GM21390 (cell line): ENCODE data around the gene ALG6.
"Not testable (repeated sequence)": the region's sequence is repeated elsewhere in the genome, so short reads cannot be mapped to it uniquely, and the experiment has no call there.

Experiments used
- ATAC-seq: cut with Tn5 transposase; IDR thresholded peaks from one replicate; pipeline ENCODE4 v1.9.1; 2021; ENCODE audit not compliant: unreplicated experiment

Gene ALG6

DNA sequence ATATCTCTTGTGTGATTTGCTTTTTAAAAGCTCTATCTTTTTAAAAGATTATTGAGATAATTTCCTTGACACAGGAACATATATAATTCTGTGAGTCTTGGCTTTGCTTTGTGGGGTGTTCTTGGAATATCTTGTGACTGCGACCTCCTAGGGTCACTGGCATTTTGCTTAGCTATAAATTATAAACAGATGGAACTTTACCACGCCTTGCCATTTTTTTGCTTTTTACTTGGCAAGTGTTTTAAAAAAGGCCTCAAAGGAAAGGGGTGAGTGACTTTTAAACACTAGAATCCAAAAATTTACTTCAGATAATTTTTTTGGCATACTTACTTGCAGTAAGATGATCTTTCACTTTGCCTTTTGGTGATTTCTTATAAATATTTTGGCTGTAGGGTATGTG lies 43.6 kb downstream of the ALG6 start:
- ATAC-seq: no peak

DNA sequence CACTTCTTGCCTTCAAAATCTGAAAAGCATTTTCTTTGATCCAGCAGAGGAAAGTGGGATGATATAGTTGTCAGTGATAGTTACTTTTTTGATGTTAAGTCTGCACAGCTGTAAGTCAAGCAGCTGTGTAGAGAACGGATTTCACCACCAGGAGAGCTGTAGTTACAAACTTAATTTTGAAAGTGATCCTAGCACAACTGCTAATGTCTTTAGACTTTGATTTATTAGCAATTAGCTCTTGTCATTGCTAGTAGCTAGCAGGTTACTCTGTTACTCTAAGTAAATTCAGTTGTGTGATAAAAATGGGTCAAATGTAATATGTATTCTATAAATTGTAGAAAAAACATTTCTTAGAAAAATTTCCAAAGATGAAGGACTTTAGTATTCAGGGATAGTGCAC lies 46.0 kb downstream of the ALG6 start:
- no peak for ATAC-seq

DNA sequence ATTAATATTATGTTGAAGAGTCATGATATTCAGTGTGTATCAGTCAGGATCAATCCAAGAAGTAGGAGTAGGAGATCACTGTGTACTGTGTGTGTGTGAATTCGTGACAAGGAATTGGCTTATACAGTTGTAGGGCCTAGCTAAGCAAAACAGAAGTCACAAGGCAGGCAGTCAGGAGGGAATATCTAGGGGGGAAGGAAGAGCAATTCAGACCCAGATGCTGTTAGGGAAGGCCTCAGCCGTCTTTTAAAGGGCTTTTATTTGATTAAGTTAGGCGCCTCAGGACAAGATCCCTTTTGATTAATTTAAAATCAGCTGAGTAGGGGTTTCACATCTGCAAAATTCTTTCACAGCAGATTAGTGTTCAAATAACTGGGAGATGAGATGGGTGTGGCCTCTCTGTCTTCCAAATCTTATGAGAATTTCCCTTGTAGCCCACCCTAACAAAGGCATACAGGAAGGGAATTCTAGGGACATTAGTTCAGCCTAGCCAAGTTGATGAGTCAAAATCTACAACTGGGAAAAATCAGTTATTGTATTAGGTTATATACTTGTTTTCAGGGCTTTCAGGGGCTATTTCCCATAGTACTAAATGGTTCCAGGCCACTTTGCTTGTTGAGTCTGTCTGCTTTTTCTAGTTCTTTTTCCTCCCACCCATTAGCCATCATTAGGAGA lies 47.4 kb downstream of the ALG6 start:
- ATAC-seq: no peak

DNA sequence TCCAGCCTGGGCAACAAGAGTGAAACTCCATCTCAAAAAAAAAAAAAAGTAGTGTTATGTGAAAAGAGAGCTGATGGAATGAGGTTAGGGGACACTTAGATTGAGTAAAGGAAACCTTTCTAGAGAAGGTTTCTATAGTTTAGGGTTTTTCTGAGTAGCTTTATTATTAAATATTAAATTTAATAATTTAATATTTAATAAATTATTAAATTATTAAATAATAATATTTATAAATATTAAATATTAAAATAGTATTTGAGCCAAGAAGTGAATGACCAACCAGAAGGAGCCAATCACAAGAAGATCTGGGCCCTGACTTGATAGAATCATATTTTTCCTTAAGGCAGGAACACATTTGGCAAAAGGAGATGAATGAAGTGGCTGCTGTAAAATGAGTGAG lies 50.7 kb downstream of the ALG6 start:
- ATAC-seq: no peak

DNA sequence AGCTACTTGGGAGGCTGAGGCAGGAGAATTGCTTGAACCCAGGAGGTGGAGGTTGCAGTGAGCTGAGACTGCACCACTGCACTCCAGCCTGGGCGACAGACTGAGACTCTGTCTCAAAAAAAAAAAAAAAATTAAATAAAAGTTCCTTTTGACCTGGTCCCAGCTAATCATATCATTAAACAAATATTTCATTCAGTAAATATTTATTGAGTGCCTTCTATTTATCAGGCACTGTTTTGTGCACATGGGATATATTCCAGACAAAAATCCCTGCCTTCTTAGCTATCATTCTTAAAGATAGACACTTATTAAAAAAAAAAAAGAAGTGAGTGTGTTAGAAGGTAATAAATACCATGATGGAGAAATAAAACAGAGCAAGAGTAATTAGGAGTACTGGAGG lies 53.3 kb downstream of the ALG6 start:
- ATAC-seq: not testable (repeated sequence)

DNA sequence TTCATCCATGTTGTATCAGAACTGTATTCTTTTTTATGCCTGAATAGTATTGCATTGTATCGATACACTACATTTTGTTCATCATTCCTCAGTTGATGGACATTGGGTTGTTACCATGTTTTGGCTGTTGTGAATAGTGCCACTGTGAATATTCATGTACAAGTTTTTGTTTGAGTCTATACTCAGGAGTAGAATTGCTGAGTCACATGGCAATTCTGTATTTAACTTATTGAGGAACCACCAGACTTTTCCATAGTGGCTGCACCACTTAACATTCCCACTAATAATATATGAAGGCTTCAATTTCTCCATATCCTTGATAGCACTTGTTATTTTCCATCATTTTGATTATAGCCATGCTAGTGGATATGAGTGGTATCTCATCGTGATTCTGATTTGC lies 56.2 kb downstream of the ALG6 start:
- no peak for ATAC-seq

DNA sequence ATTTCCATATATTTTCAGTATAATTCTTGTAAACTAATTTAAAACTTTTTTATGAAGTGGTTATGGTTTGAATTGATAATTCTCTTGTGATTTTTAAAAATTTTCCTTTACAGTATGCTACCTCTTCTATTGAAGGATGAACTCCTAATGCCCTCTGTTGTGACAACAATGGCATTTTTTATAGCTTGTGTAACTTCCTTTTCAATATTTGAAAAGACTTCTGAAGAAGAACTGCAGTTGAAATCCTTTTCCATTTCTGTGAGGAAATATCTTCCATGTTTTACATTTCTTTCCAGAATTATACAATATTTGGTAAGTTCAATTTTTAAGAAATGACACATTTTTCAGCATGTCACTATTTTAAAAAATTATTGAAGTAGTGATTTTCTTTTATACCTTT lies 61.4 kb downstream of the ALG6 start:
- ATAC-seq: no peak

DNA sequence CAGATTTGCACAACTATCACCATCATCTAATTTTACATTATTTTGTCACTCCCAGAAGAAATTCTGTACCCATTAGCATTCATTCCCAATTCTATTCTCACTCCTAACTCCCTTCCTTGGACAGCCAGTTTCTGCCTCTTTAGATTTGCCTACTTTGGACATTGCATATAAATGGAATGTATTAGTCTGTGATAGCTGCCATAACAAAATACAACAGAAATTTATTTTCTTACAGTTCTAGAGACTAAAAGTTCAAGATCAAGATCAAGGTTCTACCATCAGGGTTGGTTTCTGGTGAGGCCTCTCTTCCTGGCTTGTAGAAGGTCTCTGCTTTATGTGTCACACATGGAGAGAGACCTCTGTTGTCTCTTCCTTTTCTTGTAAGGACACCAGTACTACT lies 61.9 kb downstream of the ALG6 start:
- ATAC-seq: no peak

DNA sequence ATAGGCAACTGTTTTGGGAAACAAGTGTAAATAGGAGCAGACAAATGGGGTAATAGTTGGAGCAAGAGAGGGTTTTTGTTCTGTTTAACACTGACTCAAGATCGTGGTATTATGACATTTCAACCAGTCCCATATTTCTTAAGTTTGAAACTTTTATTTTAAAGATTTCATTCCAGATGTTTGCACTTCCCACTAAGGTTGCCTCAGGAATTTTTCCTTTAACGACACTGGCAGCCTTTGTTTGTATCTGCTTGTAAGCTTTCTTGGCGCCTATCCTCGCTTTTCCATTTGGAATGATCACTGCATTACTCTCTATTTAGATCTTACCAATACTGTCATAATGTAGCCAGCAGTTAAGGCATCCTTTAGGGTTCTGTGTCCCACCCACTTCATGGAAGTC lies 67.7 kb downstream of the ALG6 start:
- no peak for ATAC-seq

DNA sequence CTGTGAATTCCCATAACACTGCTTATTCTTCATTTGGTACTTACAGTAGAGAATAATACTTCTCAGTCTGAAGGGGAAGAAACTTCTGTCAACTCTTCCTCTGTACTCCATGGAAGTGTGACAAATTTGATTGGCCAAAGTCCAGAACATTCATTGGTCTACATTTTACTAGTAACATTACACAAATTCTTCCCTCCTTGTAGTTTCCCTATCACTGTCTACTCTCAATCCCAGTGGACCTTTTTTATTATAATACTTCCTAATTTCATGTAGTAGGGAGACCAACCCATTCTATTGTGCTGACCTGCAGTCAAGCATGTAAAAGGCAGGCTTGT lies 74.7 kb downstream of the ALG6 start:
- no peak for ATAC-seq

DNA sequence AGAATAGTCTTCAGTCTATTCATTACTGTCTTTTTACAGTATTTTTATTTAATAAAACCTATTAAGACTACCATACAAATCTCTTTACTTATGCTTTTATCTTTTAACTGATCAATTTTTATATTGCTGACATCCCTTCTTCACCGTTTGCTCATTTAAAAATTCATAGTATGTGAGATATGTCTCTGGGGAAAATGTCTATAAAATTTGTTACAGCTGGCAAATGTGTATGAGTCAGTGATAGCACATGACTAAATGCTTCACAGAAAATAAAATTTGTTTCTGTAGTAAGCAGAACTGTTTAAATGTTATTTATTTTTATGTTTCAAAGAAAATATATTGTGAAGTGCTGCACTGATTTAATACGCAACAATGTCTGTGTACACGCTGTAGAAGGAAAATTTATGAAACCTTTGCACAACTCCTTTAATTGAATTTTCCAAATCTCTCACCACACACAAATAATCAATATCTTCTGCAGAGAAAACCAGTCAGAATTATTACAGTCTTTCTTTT lies 81.4 kb downstream of the ALG6 start:
- no peak for ATAC-seq

DNA sequence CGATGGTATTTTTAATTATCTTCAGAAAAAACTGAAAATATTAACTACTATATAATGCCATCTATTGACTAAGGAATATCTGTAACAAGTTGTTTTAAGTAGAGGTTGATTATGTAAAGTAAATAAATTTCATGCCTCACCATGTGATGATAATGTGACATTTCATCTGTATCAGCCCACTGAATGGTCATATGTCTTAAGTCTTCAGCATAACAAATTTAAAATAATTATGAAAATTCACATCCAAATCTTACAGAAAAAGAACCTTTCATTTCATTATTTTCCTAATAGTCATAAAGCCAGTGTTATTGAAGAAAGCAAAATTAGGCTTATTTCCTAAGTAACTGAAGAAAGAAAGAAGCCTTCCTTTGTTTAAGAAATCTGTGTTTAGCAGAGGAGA lies 83.0 kb downstream of the ALG6 start:
- ATAC-seq: no peak

DNA sequence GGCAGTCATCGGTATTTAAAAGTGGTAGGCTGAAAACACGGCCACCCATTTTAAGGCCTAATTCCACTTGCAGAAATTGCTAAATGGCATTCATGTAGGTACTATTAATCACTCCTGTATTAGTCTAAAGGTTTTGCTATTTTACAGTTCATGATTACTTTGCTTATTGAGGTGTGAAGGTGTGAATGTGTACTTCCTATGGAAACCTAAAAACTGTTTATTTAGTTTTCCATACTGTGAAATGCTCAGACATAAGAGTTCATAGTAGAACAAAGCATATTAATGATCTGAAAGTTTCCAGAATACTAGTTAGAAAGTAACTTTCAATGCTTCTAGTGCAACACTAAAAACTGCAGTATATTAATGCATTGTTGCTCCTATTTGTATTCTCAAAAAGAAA lies 85.8 kb downstream of the ALG6 start:
- no peak for ATAC-seq

DNA sequence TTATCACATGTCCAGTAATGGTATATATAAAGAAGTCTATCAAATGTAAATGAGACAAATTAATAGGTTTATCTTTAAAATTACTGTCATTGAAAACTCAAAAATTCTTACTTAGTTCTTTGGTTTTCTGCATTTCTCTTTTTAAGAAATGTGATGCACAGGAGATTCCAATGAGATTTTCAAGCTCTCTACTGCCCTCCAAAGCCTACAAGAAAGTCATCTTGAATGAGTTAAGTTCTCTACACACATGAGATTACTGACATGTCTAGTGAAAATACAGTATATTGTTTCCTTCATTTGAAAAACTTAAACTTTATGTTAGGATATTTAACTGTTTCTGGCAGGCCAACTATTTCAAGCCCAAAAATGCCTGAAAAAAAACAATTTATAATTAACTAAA lies 86.8 kb downstream of the ALG6 start:
- no peak for ATAC-seq

DNA sequence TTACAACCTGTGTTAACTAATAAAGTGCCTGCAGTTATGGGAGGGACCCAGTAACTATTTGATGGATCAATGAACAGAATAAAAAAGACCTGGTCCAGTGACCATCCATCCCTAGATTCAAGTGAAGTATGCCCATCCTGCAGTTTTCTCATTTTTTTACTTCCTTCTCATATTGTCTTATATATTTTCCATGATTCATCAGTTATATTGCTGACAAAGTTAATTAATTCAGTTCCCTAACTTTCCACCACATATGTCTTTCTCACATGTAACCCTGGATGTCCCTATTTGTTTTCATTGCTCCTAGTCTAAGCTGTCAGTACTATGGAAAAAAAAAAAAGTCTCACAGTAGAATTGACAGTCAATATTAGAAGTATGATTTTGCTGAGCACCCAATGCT lies 91.3 kb downstream of the ALG6 start:
- no peak for ATAC-seq

DNA sequence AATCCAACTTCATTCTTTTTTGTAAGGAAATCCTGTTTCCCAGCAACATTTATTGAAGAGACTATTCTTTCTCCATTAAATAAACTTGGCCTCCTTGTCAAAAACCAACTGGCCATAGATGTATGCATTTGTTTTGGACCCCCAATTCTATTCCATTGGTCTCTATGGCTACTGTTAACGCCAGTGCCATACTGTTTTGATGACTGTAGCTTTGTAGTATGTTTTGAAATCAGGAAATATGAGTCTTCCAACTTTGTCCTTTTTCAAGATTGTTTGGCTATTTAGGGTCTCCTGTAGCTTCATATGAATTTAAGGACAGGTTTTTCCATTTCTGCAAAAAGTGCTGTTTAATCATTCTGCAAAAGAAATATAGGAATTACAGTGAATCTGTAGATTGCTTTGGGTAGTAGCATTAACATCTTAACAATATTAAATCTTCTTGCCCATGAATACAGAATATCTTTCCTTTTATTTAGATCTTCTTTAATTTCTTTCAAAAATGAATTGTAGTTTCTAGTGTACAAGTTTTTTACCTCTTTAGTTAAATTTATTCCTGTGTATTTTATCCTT lies 94.3 kb downstream of the ALG6 start:
- no peak for ATAC-seq

DNA sequence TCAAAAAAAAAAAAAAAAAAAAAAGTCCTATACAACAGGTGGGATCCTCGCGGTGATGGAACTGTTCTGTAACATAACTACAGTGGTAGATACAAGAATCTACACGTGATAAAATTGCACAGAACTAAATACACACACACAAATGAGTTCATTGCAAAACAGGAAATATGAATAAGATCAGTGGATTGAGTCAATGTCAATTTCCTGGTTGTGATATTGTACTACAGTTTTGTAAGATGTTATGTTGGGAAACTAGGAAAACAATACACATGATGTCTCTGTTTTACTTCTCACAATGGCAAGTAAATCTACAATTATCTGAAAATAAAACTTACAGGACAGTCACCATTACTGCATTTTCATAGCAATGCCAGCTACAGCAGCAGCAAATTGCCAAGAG lies 95.8 kb downstream of the ALG6 start:
- no peak for ATAC-seq

DNA sequence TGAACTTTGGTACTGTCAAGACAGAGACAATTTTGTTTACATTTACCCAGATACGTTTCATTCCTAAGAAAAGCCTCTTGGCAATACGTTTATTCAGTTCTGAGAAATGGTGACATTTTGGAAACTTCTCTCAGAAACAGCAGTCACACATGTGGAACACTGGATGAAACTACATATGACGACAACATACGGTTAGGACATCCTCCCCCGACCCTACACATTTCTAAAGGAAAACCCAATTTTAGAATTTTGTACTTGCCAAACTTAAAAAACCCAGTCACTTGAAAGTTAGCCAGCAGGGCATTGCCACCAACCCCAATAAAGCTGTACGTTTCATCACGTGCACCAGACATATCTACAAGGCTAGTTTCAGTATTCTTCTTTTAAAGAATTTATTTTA lies 98.8 kb downstream of the ALG6 start:
- no peak for ATAC-seq

DNA sequence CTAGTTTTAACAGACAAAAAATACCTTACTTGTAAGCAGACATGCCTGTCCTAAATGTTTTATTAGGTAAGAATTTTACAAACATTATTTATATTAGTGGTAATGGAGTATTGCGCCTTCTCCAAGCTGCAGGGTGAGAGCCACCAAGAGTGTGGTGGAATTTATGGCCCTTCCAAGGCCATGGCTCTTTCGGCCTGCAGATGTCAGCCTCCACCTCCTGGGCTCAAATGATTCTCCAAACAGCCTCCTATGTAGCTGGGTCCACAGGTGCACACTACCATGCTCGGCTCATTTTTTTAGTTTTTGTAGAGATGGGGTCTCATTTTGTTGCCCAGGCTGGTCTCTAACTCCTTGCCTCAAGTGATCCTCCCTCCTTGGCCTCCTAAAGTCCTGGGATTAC lies 99.3 kb downstream of the ALG6 start:
- no peak for ATAC-seq

DNA sequence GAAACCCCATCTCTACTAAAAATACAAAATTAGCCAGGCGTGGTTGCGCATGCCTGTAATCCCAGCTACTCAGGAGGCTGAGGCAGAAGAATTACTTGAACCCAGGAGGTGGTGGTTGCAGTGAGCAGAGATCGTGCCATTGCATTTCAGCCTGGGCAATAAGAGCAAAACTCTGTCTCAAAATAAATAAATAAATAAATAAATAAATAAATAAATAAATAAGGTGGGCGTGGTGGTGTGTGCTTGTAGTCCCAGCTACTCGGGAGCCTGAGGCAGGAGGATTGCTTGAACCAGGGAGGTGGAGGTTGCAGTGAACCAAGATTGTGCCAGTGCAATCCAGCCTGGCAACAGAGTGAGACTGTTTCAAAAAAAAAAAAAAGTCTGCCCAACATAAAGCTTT lies 101.3 kb downstream of the ALG6 start:
- ATAC-seq: not testable (repeated sequence)

DNA sequence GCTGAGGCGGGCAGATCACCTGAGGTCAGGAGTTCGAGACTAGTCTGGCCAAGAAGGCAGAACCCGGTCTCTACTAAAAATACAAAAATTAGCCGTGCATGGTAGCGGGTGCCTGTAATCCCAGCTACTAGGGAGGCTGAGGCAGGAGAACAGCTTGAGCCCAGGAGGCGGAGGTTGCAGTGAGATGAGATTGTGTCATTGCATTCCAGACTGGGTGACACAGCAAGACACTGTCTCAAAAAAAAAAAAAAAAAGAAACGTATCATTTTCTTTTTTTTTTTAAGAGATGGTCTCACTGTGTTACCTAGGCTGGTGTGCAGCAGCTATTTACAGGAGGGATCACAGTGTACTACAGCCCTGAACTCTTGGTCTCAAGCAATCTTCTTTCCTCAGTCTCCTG lies 108.3 kb downstream of the ALG6 start:
- ATAC-seq: no peak

DNA sequence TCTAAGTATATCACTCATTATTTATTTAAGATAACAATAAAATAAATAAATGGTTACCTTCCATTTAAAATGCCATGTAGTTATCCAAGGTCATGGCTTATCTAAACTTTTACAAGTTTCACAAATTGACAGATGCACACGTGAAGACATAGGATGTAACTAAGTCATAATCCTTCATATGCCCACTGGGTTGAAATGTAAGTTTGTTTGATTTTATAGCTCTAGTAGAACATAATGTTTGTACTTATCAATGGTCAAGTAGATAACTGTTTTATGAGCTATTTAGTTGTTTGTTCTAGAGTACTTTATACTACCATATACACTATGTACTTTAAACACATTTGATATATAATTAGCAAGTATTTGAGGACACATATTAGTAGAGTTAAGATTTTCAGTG lies 112.6 kb downstream of the ALG6 start:
- ATAC-seq: no peak

DNA sequence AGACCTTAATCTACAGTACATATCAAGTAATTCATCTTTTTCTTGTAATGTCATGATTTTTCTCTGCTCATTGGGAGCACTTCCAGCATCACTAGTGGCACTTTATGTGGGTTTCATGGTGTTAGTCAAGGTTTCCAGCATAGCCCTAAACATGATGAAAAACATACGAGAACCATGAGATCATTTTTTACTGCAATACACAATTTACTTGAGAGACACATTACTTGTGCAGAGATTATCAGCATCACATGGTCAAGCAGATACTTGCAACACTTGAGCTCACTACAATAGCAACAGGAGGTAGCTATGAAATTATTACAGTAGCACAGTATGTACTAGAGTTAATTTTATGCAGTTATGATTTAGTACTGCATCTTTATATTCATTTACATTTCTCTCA lies 119.2 kb downstream of the ALG6 start:
- ATAC-seq: no peak
